HG02840 (cell line): ENCODE data around the gene GRAP.

Experiments used
- ATAC-seq: cut with Tn5 transposase; IDR thresholded peaks from one replicate; pipeline ENCODE4 v1.9.1; 2021; ENCODE audit warnings: mild to moderate bottlenecking, moderate library complexity, moderate number of reproducible peaks; ENCODE audit not compliant: unreplicated experiment, low FRiP score

GRAP gene

GRCh38 chr17:19004421-19005136 is 42.2 kb downstream of the GRAP start, which contains the start of gene FAM83G:
TSS of gene FAM83G (minus strand) at chr17:19004764. CDS start at chr17:19004041, 723 bp downstream.
- peak; percentile 78 for ATAC-seq

GRCh38 chr17:19003543-19004420 is 43.0 kb downstream of the GRAP start:
- no peak for ATAC-seq

GRCh38 chr17:19002805-19003542 is 43.8 kb downstream of the GRAP start:
- no peak for ATAC-seq

- no peak for ATAC-seq
Observed at GRCh38 chr17:19001907-19002590, 44.7 kb downstream of the GRAP start.

GRCh38 chr17:19000531-19001325 is 46.0 kb downstream of the GRAP start:
- ATAC-seq = no peak

GRCh38 chr17:18999911-19000310 is 46.8 kb downstream of the GRAP start:
- ATAC-seq = no peak

GRCh38 chr17:18999394-18999793 is 47.4 kb downstream of the GRAP start:
- no peak for ATAC-seq

- ATAC-seq = no peak
Observed at GRCh38 chr17:18997650-18998196, 49.0 kb downstream of the GRAP start.

GRCh38 chr17:18996458-18996857 is 50.3 kb downstream of the GRAP start:
- no peak for ATAC-seq

GRCh38 chr17:18995220-18995619 is 51.5 kb downstream of the GRAP start:
- ATAC-seq = no peak

GRCh38 chr17:18994631-18995030 is 52.1 kb downstream of the GRAP start:
- no peak for ATAC-seq

- ATAC-seq = no peak
Observed at GRCh38 chr17:18993905-18994526, 52.7 kb downstream of the GRAP start.

- no peak for ATAC-seq
Observed at GRCh38 chr17:18992454-18993130, 54.2 kb downstream of the GRAP start.

GRCh38 chr17:18991531-18992315 is 55.0 kb downstream of the GRAP start:
- ATAC-seq = no peak

GRCh38 chr17:18990331-18990730 is 56.4 kb downstream of the GRAP start:
- no peak for ATAC-seq

GRCh38 chr17:18988546-18989173 is 58.1 kb downstream of the GRAP start:
- ATAC-seq = no peak
